WTC11 (cell line): ENCODE data around the gene MVD. TPM values are rescaled to one million over a fixed set of nuclear protein-coding genes. Genes with fewer than 3 reads are reported as not detected.
A peak's percentile ranks its signal among the peaks of the same experiment; 100 is the strongest.

ENCODE experiments used
- ATAC-seq: fragments of 200-7000 bp; cut with Tn5 transposase; 2 replicates; pipeline ENCODE4 v1.10.0; 2021; ENCODE audit warnings: mild to moderate bottlenecking, moderate library complexity
- CTCF ChIA-PET: fragments of 300-600 bp; sonication (Branson Sonifier 250); formaldehyde crosslinking; loops from one replicate; lab custom pipeline; 2021; ENCODE audit warnings: antibody characterized with exemption; lab: Charles Lee
- POLR2A ChIA-PET: fragments of 350-600 bp; sonication (Branson Sonifier 250); formaldehyde crosslinking; loops from one replicate; lab custom pipeline; 2021; ENCODE audit warnings: antibody characterized with exemption; lab: Charles Lee
- DNase-seq: peaks from one replicate; pipeline ENCODE4 v3.0.0; 2021; ENCODE audit warnings: low spot score
- H3K27ac Mint-ChIP-seq: 2 replicates; pipeline ENCODE4 v1.8.0; 2021; ENCODE audit warnings: mixed read lengths
- H3K27me3 Mint-ChIP-seq: 2 replicates; pipeline ENCODE4 v1.8.0; 2021; ENCODE audit warnings: low read depth, mild to moderate bottlenecking, moderate library complexity, mixed read lengths
- H3K36me3 Mint-ChIP-seq: 2 replicates; pipeline ENCODE4 v1.8.0; 2021; ENCODE audit warnings: mixed read lengths
- H3K4me1 Mint-ChIP-seq: 2 replicates; pipeline ENCODE4 v1.8.0; 2022; ENCODE audit warnings: mixed read lengths
- H3K4me3 Mint-ChIP-seq: 2 replicates; pipeline ENCODE4 v1.8.0; 2021; ENCODE audit warnings: mild to moderate bottlenecking, moderate library complexity, mixed read lengths
- H3K9me3 Mint-ChIP-seq: 2 replicates; pipeline ENCODE4 v1.8.0; 2021; ENCODE audit warnings: mixed read lengths
- CBFB ChIP-seq: sonication (generic); formaldehyde crosslinking; IDR thresholded peaks from 2 replicates; pipeline ENCODE4 v1.8.1; 2022; ENCODE audit warnings: mild to moderate bottlenecking, low read depth, missing genetic modification reagents
- ELF4 ChIP-seq: sonication (generic); formaldehyde crosslinking; IDR thresholded peaks from 2 replicates; pipeline ENCODE4 v1.8.1; 2022; ENCODE audit warnings: low read depth, mild to moderate bottlenecking, moderate library complexity, missing genetic modification reagents
- ESRRA ChIP-seq: sonication (generic); formaldehyde crosslinking; IDR thresholded peaks from 2 replicates; pipeline ENCODE4 v1.8.1; 2022; ENCODE audit warnings: mild to moderate bottlenecking, missing genetic modification reagents, borderline replicate concordance
- FOXK1 ChIP-seq: sonication (generic); formaldehyde crosslinking; IDR thresholded peaks from 2 replicates; pipeline ENCODE4 v1.8.0; 2022; ENCODE audit warnings: mild to moderate bottlenecking, moderate library complexity, missing genetic modification reagents
- JAZF1 ChIP-seq: fragments of 250-450 bp; sonication (Bioruptor Pico); IDR thresholded peaks from 2 replicates; pipeline ENCODE4 v1.9.0; 2021; ENCODE audit warnings: moderate library complexity, mild to moderate bottlenecking, inconsistent platforms
- JUN ChIP-seq: sonication (generic); formaldehyde crosslinking; IDR thresholded peaks from 2 replicates; pipeline ENCODE4 v1.8.0; 2023; ENCODE audit warnings: mild to moderate bottlenecking, missing genetic modification reagents
- KAT7 ChIP-seq: sonication (generic); formaldehyde crosslinking; IDR thresholded peaks from 2 replicates; pipeline ENCODE4 v1.8.1; 2023; ENCODE audit warnings: missing genetic modification reagents, mild to moderate bottlenecking, borderline replicate concordance
- NR2C2 ChIP-seq: sonication (generic); formaldehyde crosslinking; IDR thresholded peaks from 2 replicates; pipeline ENCODE4 v1.8.0; 2022; ENCODE audit warnings: mild to moderate bottlenecking, missing genetic modification reagents
- PRRX2 ChIP-seq: fragments of 250-450 bp; sonication (Bioruptor Pico); IDR thresholded peaks from 2 replicates; pipeline ENCODE4 v1.8.0; 2021; ENCODE audit warnings: mild to moderate bottlenecking
- SOX15 ChIP-seq: fragments of 250-450 bp; sonication (Bioruptor Pico); IDR thresholded peaks from 2 replicates; pipeline ENCODE4 v1.9.0; 2021; ENCODE audit warnings: mild to moderate bottlenecking
- ZNF263 ChIP-seq: sonication (generic); formaldehyde crosslinking; IDR thresholded peaks from 2 replicates; pipeline ENCODE4 v1.8.1; 2022; ENCODE audit warnings: low read depth, mild to moderate bottlenecking, moderate library complexity, missing genetic modification reagents
- total RNA-seq: library from RNA; stranded (reverse); gene quantifications from 3 replicates; pipeline ENCODE4 v1.2.3, GENCODE V29; 2021
- TF ChIP-seq, protein P1 (sequence below): sonication (generic); formaldehyde crosslinking; IDR thresholded peaks from 2 replicates; pipeline ENCODE4 v1.8.1; 2023; ENCODE audit warnings: mild to moderate bottlenecking, missing genetic modification reagents, borderline replicate concordance
- TF ChIP-seq, protein P2 (sequence below): sonication (generic); formaldehyde crosslinking; IDR thresholded peaks from 2 replicates; pipeline ENCODE4 v1.8.0; 2023; ENCODE audit warnings: missing genetic modification reagents
- TF ChIP-seq, protein P3 (sequence below): sonication (generic); formaldehyde crosslinking; IDR thresholded peaks from 2 replicates; pipeline ENCODE4 v1.8.1; 2022; ENCODE audit warnings: mild to moderate bottlenecking, moderate library complexity, missing genetic modification reagents
- TF ChIP-seq, protein P4 (sequence below): sonication (generic); formaldehyde crosslinking; IDR thresholded peaks from 2 replicates; pipeline ENCODE4 v1.8.1; 2022; ENCODE audit warnings: low read depth, mild to moderate bottlenecking, moderate library complexity, missing genetic modification reagents, borderline replicate concordance
- TF ChIP-seq, protein P5 (sequence below): fragments of 250-450 bp; sonication (Bioruptor Pico); IDR thresholded peaks from 2 replicates; pipeline ENCODE4 v1.9.0; 2021; ENCODE audit warnings: moderate library complexity, mild to moderate bottlenecking, inconsistent platforms, borderline replicate concordance

MVD gene
- total RNA-seq, 1 experiment from 2014 or later: 113 TPM

DNA sequence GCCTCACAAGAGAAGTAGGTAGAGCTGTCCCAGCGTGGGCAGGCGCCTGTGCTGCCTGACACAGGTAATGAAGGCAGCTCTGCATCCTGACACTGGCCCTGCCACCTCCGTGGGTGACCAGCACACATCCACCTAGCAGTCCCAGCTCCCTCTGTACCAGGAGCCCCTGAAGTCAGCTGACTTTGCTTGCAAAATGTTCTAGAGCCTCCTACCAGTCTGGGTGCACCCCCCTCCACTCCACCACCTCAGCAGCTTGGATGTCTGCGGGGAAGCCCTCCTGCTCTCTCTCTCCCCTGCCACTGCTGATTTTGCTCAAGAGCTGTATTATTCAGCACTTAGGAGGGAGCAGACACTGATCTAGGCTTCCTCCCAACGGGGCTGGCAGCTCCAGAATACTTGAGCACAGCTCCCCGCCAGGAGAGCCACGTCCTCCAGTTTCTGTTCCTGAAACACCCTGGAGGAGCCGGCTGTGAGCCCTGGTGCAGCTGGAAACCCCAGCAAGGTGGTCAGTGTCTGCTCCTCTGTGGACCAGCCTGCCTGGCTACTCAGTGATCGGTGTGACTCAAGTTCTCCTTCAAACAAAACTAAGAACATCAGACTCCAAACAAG, 42.3 kb upstream of the MVD start:
- ChIA-PET CTCF (interaction anchor here (1.1 to 6.8 kb wide), 5 partner anchors 20 to 88 kb away, joined by 3 to 46 read pairs (median 6); no protein-coding TSS in a partner anchor), POLR2A (interaction anchor here (1.0 kb wide), 1 partner anchor 42 kb away, joined by 3 read pairs; the partner anchor contains the start of gene MVD)
- H3K36me3 Mint-ChIP-seq: no peaks in the 10 kb centered on the region
- no peak overlapping the region for H3K27ac Mint-ChIP-seq
- H3K4me1 Mint-ChIP-seq: peaks cover 19% of the 10 kb centered on the region
- ATAC-seq (no peak), DNase-seq (no peak)
- H3K9me3 Mint-ChIP-seq: no peaks in the 10 kb centered on the region
- TF ChIP-seq CBFB (CRISPR knock-in tag) (no peak), FOXK1 (CRISPR knock-in tag) (no peak), ESRRA (CRISPR knock-in tag) (no peak), JUN (CRISPR knock-in tag) (no peak)
- TF ChIP-seq, protein P1, sequence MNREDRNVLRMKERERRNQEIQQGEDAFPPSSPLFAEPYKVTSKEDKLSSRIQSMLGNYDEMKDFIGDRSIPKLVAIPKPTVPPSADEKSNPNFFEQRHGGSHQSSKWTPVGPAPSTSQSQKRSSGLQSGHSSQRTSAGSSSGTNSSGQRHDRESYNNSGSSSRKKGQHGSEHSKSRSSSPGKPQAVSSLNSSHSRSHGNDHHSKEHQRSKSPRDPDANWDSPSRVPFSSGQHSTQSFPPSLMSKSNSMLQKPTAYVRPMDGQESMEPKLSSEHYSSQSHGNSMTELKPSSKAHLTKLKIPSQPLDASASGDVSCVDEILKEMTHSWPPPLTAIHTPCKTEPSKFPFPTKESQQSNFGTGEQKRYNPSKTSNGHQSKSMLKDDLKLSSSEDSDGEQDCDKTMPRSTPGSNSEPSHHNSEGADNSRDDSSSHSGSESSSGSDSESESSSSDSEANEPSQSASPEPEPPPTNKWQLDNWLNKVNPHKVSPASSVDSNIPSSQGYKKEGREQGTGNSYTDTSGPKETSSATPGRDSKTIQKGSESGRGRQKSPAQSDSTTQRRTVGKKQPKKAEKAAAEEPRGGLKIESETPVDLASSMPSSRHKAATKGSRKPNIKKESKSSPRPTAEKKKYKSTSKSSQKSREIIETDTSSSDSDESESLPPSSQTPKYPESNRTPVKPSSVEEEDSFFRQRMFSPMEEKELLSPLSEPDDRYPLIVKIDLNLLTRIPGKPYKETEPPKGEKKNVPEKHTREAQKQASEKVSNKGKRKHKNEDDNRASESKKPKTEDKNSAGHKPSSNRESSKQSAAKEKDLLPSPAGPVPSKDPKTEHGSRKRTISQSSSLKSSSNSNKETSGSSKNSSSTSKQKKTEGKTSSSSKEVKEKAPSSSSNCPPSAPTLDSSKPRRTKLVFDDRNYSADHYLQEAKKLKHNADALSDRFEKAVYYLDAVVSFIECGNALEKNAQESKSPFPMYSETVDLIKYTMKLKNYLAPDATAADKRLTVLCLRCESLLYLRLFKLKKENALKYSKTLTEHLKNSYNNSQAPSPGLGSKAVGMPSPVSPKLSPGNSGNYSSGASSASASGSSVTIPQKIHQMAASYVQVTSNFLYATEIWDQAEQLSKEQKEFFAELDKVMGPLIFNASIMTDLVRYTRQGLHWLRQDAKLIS (CRISPR knock-in tag): no peak
- TF ChIP-seq, protein P2, sequence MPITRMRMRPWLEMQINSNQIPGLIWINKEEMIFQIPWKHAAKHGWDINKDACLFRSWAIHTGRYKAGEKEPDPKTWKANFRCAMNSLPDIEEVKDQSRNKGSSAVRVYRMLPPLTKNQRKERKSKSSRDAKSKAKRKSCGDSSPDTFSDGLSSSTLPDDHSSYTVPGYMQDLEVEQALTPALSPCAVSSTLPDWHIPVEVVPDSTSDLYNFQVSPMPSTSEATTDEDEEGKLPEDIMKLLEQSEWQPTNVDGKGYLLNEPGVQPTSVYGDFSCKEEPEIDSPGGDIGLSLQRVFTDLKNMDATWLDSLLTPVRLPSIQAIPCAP: no peak
- H3K4me3 Mint-ChIP-seq: peak overlapping the region; percentile 84
- no peaks in the 10 kb centered on the region for H3K27me3 Mint-ChIP-seq

DNA sequence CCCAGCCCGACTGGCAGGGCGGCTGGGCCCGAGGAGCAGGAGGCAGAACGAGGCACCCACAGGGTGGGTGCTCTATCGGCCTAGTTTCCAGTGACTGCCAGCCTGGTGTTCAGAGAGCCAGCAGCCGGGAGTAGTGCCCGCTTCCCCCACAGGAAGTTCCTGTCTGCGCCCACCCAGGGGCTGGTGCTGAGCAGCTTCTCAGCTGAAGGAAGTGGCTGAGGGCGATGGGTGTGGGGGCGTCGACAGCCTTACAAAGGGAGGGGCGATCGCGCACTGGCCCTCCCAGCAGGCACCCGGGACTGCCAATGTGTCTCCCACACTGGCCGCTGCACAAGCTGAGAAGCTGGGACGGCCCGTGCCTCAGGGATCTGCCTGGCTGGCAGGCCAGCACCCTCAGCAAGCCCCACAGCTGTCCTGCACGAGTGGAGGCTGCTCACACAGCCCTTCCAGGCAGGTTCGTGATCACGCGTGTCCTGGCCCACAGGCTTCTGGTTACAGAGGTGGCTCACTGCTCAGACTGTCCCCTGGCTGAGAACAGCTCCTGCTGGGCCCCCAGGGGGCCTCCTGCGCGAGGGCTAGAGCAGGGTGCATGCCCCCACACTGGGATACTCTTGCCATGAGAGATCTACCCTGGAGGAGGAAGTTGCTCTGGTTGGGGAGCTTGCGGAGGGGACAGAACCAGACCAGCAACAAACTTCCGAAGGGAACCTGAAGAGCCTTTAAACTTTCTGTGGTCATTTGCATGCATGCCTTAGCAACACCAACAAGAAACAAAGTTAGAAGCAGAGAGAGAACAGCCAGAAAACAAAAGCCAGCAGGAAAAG, 40.8 kb upstream of the MVD start:
- no peak for DNase-seq
- no peaks in the 10 kb centered on the region for H3K9me3 Mint-ChIP-seq

More for the DNA sequence above, 40.8 kb upstream of the MVD start:
- peak overlapping the region; percentile 84 for H3K4me3 Mint-ChIP-seq
- H3K27me3 Mint-ChIP-seq: no peaks in the 10 kb centered on the region
- ATAC-seq: no peak
- POLR2A ChIA-PET: interaction anchor here (0.6 kb wide), 1 partner anchor 716 kb away, joined by 3 read pairs; no protein-coding TSS in a partner anchor
- TF ChIP-seq, protein P3, sequence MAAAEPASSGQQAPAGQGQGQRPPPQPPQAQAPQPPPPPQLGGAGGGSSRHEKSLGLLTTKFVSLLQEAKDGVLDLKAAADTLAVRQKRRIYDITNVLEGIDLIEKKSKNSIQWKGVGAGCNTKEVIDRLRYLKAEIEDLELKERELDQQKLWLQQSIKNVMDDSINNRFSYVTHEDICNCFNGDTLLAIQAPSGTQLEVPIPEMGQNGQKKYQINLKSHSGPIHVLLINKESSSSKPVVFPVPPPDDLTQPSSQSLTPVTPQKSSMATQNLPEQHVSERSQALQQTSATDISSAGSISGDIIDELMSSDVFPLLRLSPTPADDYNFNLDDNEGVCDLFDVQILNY (CRISPR knock-in tag): no peak
- TF ChIP-seq KAT7 (no peak), NR2C2 (no peak), SOX15 (no peak), JAZF1 (CRISPR knock-in tag) (no peak), ELF4 (CRISPR knock-in tag) (no peak), ZNF263 (no peak), PRRX2 (no peak)
- TF ChIP-seq, protein P4, sequence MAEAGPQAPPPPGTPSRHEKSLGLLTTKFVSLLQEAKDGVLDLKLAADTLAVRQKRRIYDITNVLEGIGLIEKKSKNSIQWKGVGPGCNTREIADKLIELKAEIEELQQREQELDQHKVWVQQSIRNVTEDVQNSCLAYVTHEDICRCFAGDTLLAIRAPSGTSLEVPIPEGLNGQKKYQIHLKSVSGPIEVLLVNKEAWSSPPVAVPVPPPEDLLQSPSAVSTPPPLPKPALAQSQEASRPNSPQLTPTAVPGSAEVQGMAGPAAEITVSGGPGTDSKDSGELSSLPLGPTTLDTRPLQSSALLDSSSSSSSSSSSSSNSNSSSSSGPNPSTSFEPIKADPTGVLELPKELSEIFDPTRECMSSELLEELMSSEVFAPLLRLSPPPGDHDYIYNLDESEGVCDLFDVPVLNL (CRISPR knock-in tag): no peak
- TF ChIP-seq, protein P5, sequence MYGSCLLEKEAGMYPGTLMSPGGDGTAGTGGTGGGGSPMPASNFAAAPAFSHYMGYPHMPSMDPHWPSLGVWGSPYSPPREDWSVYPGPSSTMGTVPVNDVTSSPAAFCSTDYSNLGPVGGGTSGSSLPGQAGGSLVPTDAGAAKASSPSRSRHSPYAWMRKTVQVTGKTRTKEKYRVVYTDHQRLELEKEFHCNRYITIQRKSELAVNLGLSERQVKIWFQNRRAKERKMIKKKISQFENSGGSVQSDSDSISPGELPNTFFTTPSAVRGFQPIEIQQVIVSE (CRISPR knock-in tag): no peak
- TF ChIP-seq, protein P2: no peak
- H3K4me1 Mint-ChIP-seq: peaks cover 19% of the 10 kb centered on the region
- CTCF ChIA-PET: interaction anchor here (1.0 to 6.8 kb wide), 3 partner anchors 18 to 33 kb away, joined by 3 to 46 read pairs (median 8); no protein-coding TSS in a partner anchor
- peak overlapping the region; percentile 62; the same call in 1 of the 2 replicates for H3K27ac Mint-ChIP-seq
- H3K36me3 Mint-ChIP-seq: no peaks in the 10 kb centered on the region
